H1 (cell line): Measurements from ENCODE around the gene EFCAB8. TPM values are rescaled to one million over a fixed set of nuclear protein-coding genes. Genes with fewer than 3 reads are reported as not detected.

Experiments
- ASH2L ChIP-seq: fragments of 200-600, 300-600 bp; sonication (generic); IDR thresholded peaks from one replicate; pipeline ENCODE4 v1.7.1; 2017; ENCODE audit warnings: low read length
- ATF3 ChIP-seq: IDR thresholded peaks from 2 replicates; pipeline ENCODE4 v1.6.1; 2011; ENCODE audit warnings: low read depth, mild to moderate bottlenecking, low read length; ENCODE audit not compliant: insufficient read depth
- BRCA1 ChIP-seq: IDR thresholded peaks from 2 replicates; pipeline ENCODE4 v1.6.1; 2012; ENCODE audit warnings: low read depth, low read length, improper control_type of control experiment
- CBX5 ChIP-seq: fragments of 300-800, 300-1000 bp; sonication (generic); IDR thresholded peaks from 2 replicates; pipeline ENCODE4 v1.7.1; 2016; ENCODE audit warnings: antibody characterized with exemption, low read length, low read depth
- CEBPB ChIP-seq: IDR thresholded peaks from 2 replicates; pipeline ENCODE4 v1.6.1; 2012; ENCODE audit warnings: low read depth, low read length
- CHD1 ChIP-seq: IDR thresholded peaks from 2 replicates; pipeline ENCODE4 v1.6.1; 2012; ENCODE audit warnings: low read depth, low read length, improper control_type of control experiment
- CREB1 ChIP-seq: IDR thresholded peaks from 2 replicates; pipeline ENCODE4 v1.6.1; 2012; ENCODE audit warnings: inconsistent platforms
- GTF2F1 ChIP-seq: IDR thresholded peaks from 2 replicates; pipeline ENCODE4 v1.6.1; 2012; ENCODE audit warnings: low read depth, low read length, improper control_type of control experiment, borderline replicate concordance
- KDM1A ChIP-seq: fragments of 200-600, 300-600 bp; sonication (generic); IDR thresholded peaks from 2 replicates; pipeline ENCODE4 v1.7.1; 2016; ENCODE audit warnings: mild to moderate bottlenecking, low read length, borderline replicate concordance
- KDM5A ChIP-seq: fragments of 200-600 bp; IDR thresholded peaks from 2 replicates; pipeline ENCODE4 v1.7.1; 2012; ENCODE audit warnings: mild to moderate bottlenecking, low read length, inconsistent platforms, mixed read lengths
- MAFK ChIP-seq: IDR thresholded peaks from 2 replicates; pipeline ENCODE4 v1.6.1; 2012; ENCODE audit warnings: low read depth, mild to moderate bottlenecking, improper control_type of control experiment, low read length
- NANOG ChIP-seq: IDR thresholded peaks from 2 replicates; pipeline ENCODE4 v1.6.1; 2011; ENCODE audit warnings: low read length, low read depth, mild to moderate bottlenecking, inconsistent platforms; ENCODE audit not compliant: insufficient read depth, poor library complexity, severe bottlenecking
- RAD21 ChIP-seq, 2 experiments: IDR thresholded peaks in 1 of 2; conservative IDR thresholded peaks in 1 of 2; 2 replicates each; pipeline ENCODE4 v1.6.1; 2011; ENCODE audit warnings: low read depth in 2 of 2, low read length in 2 of 2, improper control_type of control experiment in 1 of 2, inconsistent platforms in 1 of 2, mild to moderate bottlenecking in 1 of 2, moderate library complexity in 1 of 2
- SIRT6 ChIP-seq: IDR thresholded peaks from one replicate; pipeline ENCODE4 v1.7.1; 2012; ENCODE audit warnings: low read length, inconsistent platforms
- SP1 ChIP-seq: IDR thresholded peaks from 2 replicates; pipeline ENCODE4 v1.6.1; 2011; ENCODE audit warnings: low read depth, low read length
- SP2 ChIP-seq: IDR thresholded peaks from 2 replicates; pipeline ENCODE4 v1.6.1; 2012; ENCODE audit warnings: mild to moderate bottlenecking, low read length, inconsistent platforms
- TAF1 ChIP-seq: IDR thresholded peaks from 2 replicates; pipeline ENCODE4 v1.6.1; 2011; ENCODE audit warnings: mild to moderate bottlenecking, low read depth, low read length
- TBP ChIP-seq: IDR thresholded peaks from 2 replicates; pipeline ENCODE4 v1.6.1; 2011; ENCODE audit warnings: low read depth, low read length, improper control_type of control experiment
- TCF12 ChIP-seq: IDR thresholded peaks from 2 replicates; pipeline ENCODE4 v1.6.1; 2011; ENCODE audit warnings: low read depth, mild to moderate bottlenecking, low read length
- USF2 ChIP-seq: IDR thresholded peaks from 2 replicates; pipeline ENCODE4 v1.6.1; 2011; ENCODE audit warnings: low read length, improper control_type of control experiment
- polyA plus RNA-seq, 7 experiments: library from polyadenylated mRNA; depleted of rRNA in 3 of 7; stranded (reverse) in 5 of 7; unstranded in 2 of 7; fragments of >200 nt in 5 of 7; fragments of 200-250 nt in 2 of 7; gene quantifications; 1 replicate in 5 of 7; 2 replicates in 1 of 7; 4 replicates in 1 of 7; pipeline versions ENCODE4 v1.2.1 to v1.2.3, GENCODE V29; 2011 to 2013; ENCODE audit warnings: missing spikeins in 2 of 7, mixed read lengths in 2 of 7
- total RNA-seq: library from RNA; stranded (reverse); fragmentation: NEBNext Ultra II Directional; extraction: Animal tissue kit (Norgen Biotek cat#: 25700); gene quantifications from 2 replicates; pipeline ENCODE4 v1.2.1, GENCODE V29; 2021

EFCAB8 gene
- total and polyA plus RNA-seq, 2 of the 8 experiments (the other 6 are each of a cell fraction or from before 2014, with no cell fraction given): 0.06 to 0.20 TPM

GRCh38 chr20:32819992-32820697 lies 38.6 kb upstream of the EFCAB8 start (continued):
- TF ChIP-seq SIRT6: no peak
- TF ChIP-seq GTF2F1: no peak
- no peak for TF ChIP-seq BRCA1
- no peak for TF ChIP-seq CEBPB
- TF ChIP-seq CREB1: no peak; the same call in 1 of the 2 replicates
- no peak for TF ChIP-seq NANOG
- TF ChIP-seq TAF1: peak; percentile 69; the same call in 1 of the 2 replicates
- no peak for TF ChIP-seq CHD1
- TF ChIP-seq SP1: no peak
- no peak for TF ChIP-seq MAFK
- peak; percentile 82; the same call in 1 of the 2 replicates for TF ChIP-seq KDM1A
- peak; percentile 41 for TF ChIP-seq ASH2L
- TF ChIP-seq RAD21 (IDR thresholded peaks at IDR 0.05 in 1 of 2, conservative IDR thresholded peaks at IDR 0.05 in 1 of 2; ENCODE audit: low read depth in 2 of 2, low read length in 2 of 2): no peak
- peak; percentile 36; the same call in 1 of the 2 replicates for TF ChIP-seq TBP
- no peak for TF ChIP-seq USF2
- TF ChIP-seq TCF12: no peak
- no peak for TF ChIP-seq CBX5
- TF ChIP-seq SP2: no peak
- TF ChIP-seq KDM5A: no peak
- TF ChIP-seq ATF3: no peak
